GM19452 (cell line): Measurements from ENCODE around the gene SURF4.
"Not testable (repeated sequence)": the region's sequence is repeated elsewhere in the genome, so short reads cannot be mapped to it uniquely, and the experiment has no call there.

Source experiments
- ATAC-seq: cut with Tn5 transposase; IDR thresholded peaks from one replicate; pipeline ENCODE4 v1.9.1; 2021; ENCODE audit not compliant: unreplicated experiment

SURF4 gene

GRCh38 chr9:133397895-133398294 lies 22.0 kb upstream of the SURF4 start:
- ATAC-seq: no peak

DNA sequence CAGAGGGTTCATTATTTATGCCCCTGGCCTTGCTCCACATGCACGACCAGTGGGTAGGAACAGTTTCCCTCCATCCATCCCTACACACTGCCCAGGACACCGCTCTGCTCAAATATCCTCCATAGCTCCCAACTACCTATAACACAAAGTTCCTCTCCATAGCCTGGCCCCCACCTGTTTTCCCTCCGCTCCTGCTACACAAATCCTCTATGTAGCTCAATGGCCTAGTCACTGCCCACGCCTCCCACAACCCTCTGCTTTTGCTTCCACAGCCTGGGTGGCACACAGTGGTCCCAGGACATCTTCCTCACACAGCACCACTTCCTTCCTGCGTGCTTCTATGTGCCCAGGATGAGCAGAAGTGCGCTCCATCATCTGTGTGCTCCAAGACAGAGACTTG lies 21.5 kb upstream of the SURF4 start:
- no peak for ATAC-seq

DNA sequence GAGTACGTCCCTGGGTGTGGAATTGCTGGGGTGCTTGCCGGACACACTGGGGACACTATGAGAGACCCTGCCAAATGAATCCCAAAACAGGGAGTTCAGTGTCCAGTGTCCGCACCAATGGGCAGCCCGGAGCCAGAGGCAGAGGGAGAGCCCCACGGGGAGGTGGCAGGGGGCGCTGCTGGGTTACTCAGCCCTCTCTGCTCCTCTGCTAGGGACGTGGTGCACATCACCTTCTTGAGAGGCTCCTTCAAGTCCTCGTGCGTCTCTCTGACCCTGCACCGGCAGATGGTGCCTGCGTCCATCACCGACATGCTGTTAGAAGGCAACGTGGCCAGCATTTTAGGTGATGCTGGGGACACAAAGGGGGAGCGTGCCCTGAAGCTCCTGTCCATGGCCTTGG lies 21.1 kb upstream of the SURF4 start:
- ATAC-seq: no peak

DNA sequence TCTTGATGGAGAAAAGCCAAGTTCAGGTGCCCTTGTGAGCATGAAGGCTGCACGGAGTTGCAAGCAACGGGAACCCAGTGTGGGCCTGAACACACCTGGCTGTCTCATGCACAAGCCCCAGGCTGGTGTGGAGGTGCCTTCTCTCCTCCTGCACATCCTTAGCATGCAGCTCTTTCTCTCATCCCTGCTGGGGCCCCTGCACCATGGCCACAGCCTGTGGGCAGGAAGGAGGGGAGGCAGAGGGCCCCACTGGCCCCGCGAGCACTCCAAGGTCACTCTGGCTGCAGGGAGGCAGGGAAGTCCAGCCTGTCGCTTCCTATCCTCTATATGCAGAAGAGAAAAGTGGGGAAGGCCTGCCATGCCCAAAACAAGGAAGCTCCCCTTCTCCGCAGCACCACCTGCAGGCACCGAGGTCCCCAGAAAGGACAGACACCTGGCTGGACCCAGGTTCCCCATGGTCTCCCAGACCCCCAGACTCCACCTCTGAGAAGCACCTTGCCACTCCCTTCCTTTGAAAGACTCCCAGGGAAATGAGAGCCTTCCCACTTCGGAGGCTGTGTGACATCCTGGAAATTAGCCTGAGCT lies 18.9 kb upstream of the SURF4 start:
- ATAC-seq: no peak

DNA sequence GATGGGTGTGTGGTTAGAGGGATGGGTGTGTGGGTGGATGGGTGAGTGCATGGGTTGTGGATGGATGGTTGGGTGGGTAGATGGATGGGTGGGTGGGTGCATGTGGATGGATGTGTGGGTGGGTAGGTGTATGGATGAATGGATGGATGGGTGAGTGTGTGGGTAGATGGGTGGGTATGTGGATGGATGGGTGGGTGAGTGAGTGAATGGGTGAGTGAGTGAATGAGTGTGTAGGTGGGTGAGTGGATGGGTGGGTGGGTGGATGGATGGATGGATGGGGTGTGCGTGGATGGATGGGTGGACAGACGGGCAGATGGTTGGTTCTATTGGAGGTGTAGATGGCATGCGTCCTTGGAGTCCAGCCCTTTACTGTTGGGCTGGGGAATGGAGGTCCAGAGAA lies 17.5 kb upstream of the SURF4 start:
- no peak for ATAC-seq

DNA sequence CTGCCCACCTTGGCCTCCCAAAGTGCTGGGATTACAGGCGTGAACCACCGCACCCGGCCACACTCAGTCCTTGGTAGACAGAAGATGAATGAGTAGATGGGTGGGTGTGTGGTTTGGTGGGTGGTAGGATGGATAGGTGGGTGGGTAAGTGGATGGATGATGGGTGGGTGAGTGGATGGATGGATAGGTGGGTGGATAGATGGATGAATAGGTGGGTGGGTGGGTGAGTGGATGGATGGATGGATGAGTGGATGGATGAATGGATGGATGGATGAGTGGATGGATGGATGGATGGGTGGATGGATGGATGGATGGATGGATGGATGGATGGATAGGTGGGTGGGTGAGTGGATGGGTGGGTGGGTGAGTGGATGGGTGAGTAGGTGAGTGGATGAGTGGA lies 16.4 kb upstream of the SURF4 start:
- not testable (repeated sequence) for ATAC-seq

DNA sequence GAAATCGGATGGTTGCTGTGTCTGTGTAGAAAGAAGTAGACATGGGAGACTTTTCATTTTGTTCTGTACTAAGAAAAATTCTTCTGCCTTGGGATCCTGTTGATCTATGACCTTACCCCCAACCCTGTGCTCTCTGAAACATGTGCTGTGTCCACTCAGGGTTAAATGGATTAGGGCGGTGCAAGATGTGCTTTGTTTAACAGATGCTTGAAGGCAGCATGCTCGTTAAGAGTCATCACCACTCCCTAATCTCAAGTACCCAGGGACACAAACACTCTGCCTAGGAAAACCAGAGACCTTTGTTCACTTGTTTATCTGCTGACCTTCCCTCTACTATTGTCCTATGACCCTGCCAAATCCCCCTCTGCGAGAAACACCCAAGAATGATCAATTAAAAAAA lies 15.6 kb upstream of the SURF4 start:
- ATAC-seq: not testable (repeated sequence)

- ATAC-seq: no peak
Observed at GRCh38 chr9:133390713-133391112, 14.9 kb upstream of the SURF4 start.

DNA sequence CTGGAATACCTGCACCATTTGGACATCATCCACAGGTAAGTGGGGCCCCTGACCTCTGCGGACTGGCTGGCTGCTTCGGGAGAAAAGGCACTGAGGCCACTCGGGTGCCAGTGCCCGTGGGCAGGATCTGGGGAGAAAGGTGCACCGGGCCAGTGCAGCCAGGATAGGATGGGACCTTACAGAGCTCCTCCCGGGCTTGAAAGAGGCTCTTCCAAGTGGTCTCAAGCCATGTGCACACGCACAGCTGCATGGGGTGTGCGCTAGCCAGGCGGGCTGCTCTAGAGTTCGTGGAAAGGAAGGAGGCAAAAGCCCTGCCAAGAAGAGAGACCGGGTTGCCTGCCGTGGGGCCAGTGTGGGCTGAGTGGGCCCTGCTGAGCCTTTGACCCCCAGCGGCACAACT lies 13.7 kb upstream of the SURF4 start:
- ATAC-seq: no peak

DNA sequence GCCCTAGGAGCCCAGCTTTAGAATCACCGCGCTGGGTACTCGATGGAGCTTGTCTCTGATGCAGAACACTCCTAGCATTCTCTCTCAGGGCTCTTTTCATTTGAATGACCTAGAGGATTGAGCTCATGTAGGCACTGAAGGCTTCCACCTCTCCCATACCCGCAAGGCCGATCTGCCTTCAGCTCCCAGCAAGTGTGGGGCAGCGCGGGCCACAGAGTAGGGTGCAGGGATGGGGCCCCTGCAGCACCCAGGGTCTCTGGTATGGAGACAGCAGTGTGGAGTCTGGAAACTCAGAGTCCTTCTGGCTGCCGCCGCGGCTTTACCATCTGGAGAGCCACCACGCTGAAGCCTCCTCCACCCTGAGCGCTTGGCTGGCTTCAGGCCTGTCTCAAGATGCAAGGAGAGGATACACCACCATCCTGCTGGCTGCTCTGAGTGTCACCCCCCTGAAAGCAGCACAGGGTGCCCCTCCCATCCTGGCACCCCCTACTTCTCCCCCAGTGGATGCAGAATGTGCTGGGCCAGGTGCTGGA lies 13.2 kb upstream of the SURF4 start:
- ATAC-seq: no peak

- no peak for ATAC-seq
Observed at GRCh38 chr9:133387680-133388079, 11.8 kb upstream of the SURF4 start.

GRCh38 chr9:133386338-133386737 lies 10.5 kb upstream of the SURF4 start:
- ATAC-seq: no peak

- ATAC-seq: no peak
Observed at GRCh38 chr9:133385452-133385851, 9.6 kb upstream of the SURF4 start.

DNA sequence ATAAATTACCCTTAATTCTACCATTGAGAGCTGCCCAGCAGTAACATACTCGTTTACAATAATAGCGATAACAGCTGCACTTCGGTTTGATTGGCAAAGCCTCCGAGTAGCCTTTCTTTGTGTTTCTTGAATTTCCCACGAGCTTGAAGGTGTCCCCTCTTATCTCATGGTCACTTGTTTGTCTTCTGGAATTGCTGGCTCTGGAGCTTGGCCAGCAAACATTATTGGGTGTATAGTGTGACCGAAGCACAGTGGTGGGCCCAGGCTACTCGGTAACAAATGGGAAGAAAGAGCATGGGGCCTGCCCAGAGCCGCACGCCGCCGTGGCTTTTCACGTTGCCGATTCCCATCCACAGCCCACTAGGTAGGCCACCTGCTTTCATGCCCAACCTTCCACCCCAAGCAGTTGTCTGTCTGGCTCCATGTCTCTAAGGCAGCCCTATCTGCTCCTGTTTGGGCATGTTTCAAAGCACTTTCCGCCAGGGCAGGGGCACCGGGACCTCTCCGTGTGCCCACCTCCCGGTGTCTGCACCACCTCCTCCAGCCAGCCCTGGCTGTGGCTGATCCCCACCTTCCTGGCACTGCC lies 9.0 kb upstream of the SURF4 start:
- no peak for ATAC-seq

DNA sequence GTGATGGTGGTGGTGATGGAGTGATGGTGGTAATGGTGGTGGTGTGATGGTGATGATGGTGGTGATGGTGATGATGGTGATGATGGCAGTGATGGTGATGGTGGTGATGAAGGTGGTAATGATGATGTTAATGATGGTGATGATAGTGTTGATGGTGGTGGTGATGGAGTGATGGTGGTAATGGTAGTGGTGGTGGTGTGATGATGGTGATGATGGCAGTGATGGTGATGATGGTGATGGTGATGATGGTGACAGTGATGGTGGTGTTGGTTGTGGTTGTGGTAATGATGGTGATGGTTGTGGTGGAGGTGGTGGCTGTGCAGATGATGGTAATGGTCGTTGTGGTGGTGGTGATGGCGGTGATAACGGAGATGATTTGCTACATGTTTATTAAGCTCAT lies 7.6 kb upstream of the SURF4 start:
- ATAC-seq: no peak

GRCh38 chr9:133382507-133383141 lies 6.8 kb upstream of the SURF4 start:
- ATAC-seq: no peak

GRCh38 chr9:133380734-133381133 lies 4.9 kb upstream of the SURF4 start:
- no peak for ATAC-seq

- no peak for ATAC-seq
Observed at GRCh38 chr9:133379153-133380086, 3.6 kb upstream of the SURF4 start.

- ATAC-seq: no peak
Observed at GRCh38 chr9:133378408-133378962, 2.6 kb upstream of the SURF4 start.

- ATAC-seq: no peak
Observed at GRCh38 chr9:133377721-133378216, 1.9 kb upstream of the SURF4 start.

DNA sequence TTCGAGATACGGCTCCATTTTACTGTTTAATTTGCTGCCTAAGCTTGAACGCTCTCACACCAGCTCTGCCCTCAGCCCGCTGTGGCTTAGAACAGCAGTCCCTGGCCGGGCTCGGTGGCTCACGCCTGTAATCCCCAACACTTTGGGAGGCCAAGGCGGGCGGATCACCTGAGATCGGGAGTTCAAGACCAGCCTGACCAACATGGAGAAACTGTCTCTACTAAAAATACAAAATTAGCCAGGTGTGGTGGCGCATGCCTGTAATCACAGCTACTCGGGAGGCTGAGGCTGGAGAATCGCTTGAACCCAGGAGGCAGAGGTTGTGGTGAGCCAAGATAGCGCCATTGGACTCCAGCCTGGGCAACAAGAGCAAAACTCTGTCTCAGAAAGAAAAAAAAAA lies 1.4 kb upstream of the SURF4 start:
- not testable (repeated sequence) for ATAC-seq
